Non-pigmented ciliary epithelial cell (primary cell): Measurements from ENCODE around the gene FAM20C.
"Not testable (repeated sequence)": the region's sequence is repeated elsewhere in the genome, so short reads cannot be mapped to it uniquely, and the experiment has no call there.

Source experiments
- DNase-seq: peaks from one replicate; pipeline ENCODE4 v3.0.0-alpha.2; 2010; ENCODE audit warnings: low read depth

Gene FAM20C

DNA sequence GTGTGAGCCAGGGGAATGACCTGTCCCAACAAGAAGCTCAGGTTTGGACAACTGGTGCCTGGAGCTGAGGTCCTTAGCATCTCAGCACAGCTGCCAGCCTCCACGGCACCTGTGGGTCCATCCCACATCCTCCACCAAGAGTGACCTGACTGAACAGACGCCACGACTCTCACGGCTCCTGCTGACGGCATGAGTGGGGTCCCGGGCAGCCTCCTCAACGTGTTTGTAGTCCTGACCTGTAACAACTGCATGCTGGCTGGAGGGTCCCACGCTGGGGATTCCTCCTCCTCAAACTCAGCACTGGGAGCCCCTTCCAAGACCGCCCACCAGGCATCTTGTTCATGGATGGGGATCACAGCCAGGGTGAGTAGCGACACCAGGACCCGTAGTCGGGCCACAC lies 36.2 kb downstream of the FAM20C start:
- no peak for DNase-seq

DNA sequence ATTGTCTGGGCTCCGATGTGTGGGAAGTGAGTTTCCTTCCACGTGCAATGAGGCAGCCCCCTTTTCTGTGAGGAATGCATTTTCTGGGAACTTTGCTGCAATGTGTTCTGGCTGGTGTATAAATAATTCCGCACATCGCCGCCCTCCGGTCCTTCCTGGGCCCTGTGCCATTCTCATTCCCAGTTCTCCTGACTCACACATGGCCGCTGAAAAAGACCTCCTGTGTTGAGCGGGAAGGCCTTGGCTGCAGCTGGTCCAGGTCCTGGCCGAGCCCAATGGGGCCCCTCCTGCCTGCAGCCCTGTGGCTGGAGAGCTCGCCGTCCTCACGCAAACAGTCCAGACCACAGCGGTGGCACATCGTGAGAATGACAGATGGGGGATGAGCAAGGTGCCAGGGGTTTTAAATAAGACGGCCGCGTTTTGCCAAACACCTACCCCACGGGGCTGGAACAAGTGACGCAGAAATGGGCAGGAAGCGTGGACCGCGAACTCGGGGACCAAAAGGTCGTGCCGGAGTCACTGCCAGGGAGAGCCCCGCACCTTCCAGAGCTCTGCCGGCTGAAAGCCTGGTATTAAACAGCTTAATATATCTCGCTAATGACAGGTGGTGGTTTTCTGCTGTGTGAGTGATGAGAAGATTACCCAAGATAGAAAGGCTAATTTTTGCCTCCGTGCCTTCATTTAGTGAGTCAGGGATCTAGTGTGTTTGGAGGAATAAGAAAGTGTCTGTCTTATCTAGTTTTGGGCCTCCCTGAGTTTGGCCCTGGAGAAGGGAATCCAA lies 37.0 kb downstream of the FAM20C start:
- DNase-seq = peak; percentile 44

DNA sequence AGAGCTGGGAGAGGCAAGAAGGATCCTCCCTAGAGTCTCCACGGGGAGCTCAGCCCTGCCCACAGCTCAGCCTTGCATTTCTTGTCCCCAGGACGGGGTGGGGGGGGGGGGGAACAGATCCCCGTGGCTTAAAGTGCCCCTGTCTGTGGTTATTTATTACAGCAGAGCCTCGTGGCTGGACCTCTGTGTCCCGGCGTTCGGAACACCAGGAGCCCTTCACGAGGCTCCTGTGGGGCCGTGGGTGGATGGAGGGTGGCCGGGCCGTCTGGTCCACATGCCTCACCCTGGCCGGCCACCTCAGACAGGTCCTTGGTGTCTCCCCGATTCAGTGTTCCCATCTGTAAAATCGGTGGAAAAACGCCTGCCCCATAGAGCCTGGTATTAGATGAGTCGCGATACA lies 37.9 kb downstream of the FAM20C start:
- no peak for DNase-seq

- DNase-seq = no peak
Observed at GRCh38 chr7:231030-231857, 38.9 kb downstream of the FAM20C start.

DNA sequence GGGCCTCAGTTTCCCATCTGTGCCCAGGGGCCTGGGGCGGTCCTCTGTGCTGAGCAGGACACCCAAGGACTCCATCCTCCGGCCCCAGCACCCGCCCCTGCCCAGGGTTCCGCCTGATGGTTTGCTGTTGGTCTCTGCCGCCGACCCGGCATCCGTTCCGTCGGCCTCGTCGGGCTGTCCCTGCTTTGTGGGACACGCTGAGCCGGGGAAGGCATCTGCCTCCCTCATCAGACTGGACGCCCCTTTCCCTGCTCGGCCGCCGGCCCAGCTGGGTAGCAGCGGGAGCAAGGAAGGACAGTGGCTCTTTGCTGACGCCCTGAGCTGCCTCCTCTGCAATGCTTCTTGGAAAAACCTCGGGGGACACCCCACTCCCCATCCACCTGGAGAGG lies 39.5 kb downstream of the FAM20C start:
- DNase-seq = no peak

DNA sequence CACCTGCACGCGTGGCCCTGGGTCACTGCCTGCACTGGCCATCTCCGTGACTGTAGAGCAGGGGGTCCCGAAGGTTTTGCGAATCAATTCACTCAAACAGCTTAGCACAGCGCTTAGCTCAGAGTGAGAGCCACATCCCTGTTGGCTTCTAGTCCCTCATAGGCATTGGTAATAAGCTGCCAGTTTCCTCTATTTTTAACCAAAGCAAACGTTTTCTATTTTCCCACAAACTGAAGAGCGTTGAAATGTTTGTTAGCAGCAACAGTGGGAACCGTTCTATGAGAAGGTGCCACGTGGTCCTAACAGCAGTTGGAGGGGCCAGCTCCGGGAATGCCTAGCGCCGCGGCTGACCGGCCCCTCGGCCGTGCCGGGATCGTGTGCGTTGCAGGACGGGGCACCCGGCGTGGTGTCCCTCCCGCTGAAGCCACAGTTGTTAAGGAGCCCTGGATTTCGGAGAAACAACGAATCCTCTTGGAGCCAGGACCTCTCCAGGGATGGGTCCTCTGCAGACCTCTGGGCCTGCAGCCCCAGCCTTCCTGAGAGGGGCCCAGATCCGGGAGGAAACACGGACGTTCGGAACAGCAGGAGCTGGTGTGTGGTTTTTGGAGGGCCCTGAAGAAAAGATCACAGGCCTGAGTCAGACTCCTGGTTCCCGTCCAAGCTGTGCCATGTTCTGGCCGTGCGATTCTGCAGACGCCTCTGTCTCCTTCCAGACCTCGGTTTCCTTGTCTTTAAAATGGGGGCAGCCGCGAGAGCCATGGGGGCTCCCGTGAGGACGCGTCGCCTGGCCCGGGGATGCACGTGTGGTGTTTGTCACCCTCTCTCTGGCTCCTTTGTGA lies 40.3 kb downstream of the FAM20C start:
- DNase-seq = no peak

GRCh38 chr7:233249-234035 lies 41.1 kb downstream of the FAM20C start:
- DNase-seq = no peak

DNA sequence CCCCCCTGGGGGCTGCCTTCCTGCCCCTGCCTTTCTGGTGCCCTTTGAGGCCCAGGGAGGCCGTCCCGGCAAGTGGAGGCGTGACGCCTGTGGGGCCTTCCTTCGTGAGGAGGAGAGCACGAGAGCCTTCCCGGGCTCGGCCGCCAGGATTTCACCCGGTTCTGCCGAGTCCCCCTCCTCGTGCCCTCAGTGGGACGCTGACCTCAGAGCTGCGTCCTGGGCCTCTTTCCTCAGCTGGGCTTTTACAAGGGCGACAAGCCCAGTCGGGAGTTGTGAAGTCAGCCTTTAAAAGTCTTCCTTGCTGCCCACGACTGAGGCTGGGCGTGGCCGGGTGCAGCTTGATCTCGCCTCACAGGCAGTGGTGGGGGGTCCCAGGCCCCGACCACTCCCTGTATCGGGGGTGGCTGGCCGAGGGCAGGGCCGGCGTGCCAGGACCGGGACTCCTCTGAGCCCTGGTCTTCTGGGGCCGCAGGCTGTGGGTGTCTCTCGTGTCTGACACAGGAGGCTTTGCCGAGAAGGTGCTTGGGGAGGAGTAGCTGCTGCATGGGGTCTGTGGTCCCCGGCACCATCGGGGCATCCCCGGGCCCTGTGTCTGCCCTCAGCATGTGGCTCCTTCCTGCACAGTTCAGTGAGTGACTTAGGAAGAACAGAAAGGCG lies 41.8 kb downstream of the FAM20C start:
- no peak for DNase-seq

DNA sequence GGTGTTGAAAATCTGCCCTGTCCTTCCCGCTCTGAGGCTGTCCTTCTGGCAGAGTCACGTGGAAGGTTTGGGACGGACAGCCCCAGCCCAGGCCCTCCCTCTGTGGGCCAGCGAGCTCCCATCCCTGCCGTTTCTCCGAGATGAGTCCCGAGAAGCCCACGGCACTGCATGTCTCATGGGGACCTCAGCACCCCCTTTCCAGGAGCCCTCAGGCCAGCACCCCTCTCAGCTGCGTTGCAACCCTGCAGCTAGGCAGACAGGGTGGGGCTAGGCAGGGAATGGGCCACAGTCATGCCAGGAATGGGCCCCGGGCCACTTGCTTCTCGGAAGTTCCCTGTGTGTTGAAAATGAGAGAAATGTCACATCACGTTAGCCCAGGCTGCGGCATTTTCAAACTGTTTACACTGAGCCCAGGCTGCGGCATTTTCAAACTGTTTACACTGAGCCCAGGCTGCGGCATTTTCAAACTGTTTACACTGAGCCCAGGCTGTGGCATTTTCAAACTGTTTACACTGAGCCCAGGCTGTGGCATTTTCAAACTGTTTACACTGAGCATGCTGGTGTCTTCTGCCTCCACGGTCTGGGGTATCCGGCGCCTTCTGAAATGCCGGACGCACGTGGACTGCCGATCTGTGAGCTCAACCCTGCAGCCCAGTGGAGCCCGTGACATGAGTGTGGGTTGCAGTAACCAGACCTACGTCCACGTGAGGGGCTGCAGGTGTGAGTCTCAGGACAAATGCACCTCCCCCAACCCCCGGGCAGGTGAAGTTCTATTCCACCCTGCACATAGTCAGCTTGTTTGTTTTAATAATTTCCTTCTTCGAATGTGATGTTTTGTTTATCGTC lies 42.6 kb downstream of the FAM20C start:
- no peak for DNase-seq

GRCh38 chr7:235576-236395 lies 43.4 kb downstream of the FAM20C start:
- DNase-seq = no peak

GRCh38 chr7:236967-237366 lies 44.6 kb downstream of the FAM20C start:
- DNase-seq = no peak

DNA sequence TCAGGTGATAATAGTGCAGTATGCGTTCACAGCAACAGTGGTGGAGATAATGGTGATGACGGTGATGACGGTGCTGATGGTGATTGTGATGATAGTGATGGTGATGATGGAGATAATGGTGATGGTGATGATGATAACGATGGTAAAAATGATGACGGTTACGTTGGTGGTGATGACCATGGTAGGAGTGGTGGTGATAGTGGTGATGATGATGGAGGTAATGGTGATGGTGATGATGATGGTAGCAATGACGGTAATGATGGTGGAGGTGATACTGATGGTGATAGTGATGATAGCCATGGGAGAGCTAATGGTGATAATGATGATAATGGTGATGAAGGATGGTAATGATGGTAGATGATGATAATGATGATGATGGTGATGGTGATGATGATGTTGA lies 45.0 kb downstream of the FAM20C start:
- no peak for DNase-seq

DNA sequence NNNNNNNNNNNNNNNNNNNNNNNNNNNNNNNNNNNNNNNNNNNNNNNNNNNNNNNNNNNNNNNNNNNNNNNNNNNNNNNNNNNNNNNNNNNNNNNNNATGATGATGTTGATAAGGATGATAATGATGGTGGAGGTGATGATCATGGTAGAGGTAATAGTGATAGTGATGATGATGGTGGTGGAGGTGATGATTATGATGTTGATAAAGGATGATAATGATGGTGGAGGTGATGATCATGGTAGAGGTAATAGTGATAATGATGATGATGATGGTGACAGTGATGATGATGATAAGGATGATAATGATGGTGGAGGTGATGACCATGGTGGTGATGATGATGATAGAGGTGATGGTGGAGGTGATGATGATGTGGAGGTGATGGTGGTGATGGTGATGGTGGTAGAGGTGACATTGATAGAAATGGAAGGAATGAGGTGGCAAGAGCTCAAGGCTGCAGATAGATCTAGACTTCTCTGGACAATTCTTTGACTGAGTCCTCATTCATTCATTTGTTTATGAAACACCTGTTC lies 47.8 kb downstream of the FAM20C start:
- DNase-seq = no peak

- no peak for DNase-seq
Observed at GRCh38 chr7:240887-241421, 48.6 kb downstream of the FAM20C start.

GRCh38 chr7:241513-241912 lies 49.1 kb downstream of the FAM20C start:
- no peak for DNase-seq

- not testable (repeated sequence) for DNase-seq
Observed at GRCh38 chr7:242826-243579, 50.6 kb downstream of the FAM20C start.

DNA sequence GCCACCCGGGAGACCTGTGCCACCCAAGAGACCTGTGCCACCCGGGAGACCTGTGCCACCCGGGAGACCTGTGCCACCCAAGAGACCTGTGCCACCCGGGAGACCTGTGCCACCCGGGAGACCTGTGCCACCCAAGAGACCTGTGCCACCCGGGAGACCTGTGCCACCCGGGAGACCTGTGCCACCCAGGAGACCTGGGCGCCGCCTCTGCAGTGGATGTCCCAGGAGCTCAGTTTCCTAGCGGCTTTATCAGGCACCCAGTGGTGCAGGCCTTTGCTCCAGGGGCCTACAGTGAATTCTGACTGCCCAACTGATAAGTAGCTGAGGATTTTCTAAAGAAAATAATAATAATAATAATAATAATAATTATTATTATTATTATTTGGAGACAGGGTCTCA lies 51.2 kb downstream of the FAM20C start:
- not testable (repeated sequence) for DNase-seq

DNA sequence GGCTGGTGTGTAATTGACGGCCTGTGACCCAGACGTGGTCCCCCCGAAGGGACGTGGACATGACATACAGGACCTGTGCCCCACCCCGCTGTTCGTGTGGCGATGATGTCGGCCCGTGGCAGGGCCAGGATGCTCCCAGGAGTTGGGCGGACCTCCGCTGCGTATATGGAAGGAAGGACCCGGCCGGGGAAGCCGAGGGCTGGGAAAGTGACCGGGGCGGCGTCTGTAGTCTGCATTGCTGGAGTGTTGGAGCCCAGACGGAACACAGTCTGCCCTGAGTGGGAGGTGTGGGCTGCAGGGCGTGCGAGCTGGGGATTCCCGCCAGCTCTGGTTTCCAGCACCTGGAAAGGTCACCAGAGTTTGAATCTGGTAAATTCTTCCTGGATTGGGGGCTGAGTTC lies 52.6 kb downstream of the FAM20C start:
- DNase-seq = no peak
